ENCODE results near the gene DGKG.

DNA sequence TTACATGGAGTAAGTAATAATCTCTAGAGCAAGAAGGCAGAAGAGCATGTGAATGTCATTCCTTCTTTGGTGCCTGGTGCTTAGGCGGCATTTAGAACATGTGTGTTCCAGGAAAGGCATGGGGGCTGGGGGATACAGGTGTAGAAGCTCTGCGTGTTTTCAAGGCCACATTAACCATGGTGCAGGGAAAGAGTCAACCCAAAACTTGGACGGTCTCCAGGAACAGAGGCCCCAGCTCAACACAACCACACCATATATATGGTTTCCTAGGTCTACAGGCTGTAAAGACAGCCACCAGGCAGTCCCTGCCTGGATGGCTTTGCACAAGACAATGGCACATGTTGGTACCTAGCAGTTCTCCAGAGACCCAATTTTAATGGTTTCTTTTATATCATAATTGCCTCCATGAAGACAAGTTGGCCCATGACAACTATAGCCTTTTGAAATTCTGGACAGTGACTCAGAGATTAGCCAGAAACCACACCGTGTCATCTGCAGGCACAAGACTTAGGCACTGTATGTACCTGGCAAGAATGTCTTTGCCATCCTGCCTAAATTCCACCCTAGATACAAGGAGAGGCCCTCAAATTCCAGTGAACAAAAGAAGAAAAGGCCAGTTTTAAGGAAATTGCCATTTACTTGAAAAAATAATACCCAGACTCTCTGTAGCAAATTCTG lies 25.0 kb upstream of the DGKG start:
- TF ChIP-seq, protein P1, sequence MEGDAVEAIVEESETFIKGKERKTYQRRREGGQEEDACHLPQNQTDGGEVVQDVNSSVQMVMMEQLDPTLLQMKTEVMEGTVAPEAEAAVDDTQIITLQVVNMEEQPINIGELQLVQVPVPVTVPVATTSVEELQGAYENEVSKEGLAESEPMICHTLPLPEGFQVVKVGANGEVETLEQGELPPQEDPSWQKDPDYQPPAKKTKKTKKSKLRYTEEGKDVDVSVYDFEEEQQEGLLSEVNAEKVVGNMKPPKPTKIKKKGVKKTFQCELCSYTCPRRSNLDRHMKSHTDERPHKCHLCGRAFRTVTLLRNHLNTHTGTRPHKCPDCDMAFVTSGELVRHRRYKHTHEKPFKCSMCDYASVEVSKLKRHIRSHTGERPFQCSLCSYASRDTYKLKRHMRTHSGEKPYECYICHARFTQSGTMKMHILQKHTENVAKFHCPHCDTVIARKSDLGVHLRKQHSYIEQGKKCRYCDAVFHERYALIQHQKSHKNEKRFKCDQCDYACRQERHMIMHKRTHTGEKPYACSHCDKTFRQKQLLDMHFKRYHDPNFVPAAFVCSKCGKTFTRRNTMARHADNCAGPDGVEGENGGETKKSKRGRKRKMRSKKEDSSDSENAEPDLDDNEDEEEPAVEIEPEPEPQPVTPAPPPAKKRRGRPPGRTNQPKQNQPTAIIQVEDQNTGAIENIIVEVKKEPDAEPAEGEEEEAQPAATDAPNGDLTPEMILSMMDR (IDR thresholded peaks at IDR 0.05) = no peak
- no peak for TF ChIP-seq POLR2A (IDR thresholded peaks at IDR 0.05)

All from Peyer's patch (tissue), 4 donors.